ENCODE measurements around the gene IQCF6.

IQCF6 gene

DNA sequence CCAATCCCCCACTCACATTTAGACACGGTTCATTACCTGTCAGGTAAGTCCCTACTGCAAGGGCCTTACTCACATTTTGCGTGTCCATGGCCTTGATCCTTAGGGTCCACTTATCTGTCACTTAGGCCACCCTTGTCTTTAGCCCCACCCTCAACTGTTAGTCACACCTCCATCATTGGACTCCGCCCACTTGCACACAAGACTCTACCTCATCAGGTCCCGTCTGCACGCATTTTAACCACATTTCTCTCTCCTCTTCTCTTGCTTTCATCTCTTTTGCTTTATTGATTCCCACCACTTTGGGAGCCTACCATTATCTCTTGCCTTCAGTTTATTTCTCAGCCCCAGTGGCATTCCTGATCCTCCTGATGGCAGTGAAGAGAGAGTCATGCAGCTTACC, at the start of gene IQCF6:
IQCF6 (minus strand) TSS at position 101 of the 400 bp plus-strand sequence; CDS start at position 88, 13 bp downstream.
- Mint-ChIP-seq H3K9me3 (no peaks in the 10 kb centered on the region), H3K27ac (no peak within 1 kb of the TSS)

GRCh38 chr3:51828297-51828696, 49.3 kb upstream of the IQCF6 start:
- ATAC-seq (no peak), DNase-seq (ENCODE audit: low spot score in 2 of 2) (peak in 1 of 2 donors; percentile 3)
- Mint-ChIP-seq H3K9me3 (peaks cover 9% of the 10 kb centered on the region), H3K4me3 (no peak overlapping the region), H3K27ac (no peak overlapping the region), H3K36me3 (no peaks in the 10 kb centered on the region), H3K4me1 (peaks cover 3% of the 10 kb centered on the region)

More for the DNA sequence above, at the start of gene IQCF6:
- Mint-ChIP-seq H3K4me3 (no peak within 1 kb of the TSS), H3K4me1 (no peaks in the 10 kb centered on the region), H3K36me3 (no peaks in the 10 kb centered on the region)
- no peak for ATAC-seq
- DNase-seq (ENCODE audit: low spot score in 2 of 2), result no peak

DNA sequence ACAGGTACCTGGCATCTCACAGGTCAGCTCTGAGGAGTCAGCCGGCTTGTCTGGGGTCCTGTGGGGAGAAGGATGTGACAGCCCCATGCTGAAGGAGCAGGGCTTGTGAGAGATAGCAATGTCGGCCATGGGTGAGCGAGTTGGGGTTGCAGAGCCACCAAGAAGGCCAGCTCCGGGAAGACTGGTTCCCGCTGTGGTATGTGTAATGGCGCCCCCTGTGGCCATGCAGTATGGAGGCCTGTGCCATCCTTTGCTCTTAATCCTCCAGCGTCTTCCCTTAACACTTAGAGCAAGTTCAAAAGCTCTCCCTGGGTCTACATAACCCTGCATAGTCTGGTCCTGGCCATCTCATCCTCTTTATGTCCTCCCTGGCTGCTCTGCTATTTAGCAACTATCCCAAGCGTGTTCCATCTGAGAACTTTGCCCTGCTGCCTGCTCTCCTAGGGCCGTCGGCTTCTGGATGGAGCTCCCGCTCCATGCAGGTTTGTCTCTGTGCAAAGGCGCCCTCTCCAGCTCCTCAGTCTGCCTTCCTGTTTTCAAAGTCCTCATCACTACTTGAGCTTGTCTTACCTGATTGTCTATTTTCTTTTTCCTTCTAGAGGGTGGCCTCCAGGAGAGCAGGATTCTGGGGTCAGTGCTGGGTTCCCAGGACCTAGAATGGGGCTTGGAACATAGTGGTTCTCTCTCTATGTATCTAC, 40.8 kb upstream of the IQCF6 start:
- ATAC-seq (no peak), DNase-seq (ENCODE audit: low spot score in 2 of 2) (peak in 1 of 2 donors; percentile 48)
- Mint-ChIP-seq H3K9me3 (peaks cover 4% of the 10 kb centered on the region), H3K27ac (no peak overlapping the region), H3K4me1 (peaks cover 29% of the 10 kb centered on the region), H3K36me3 (no peaks in the 10 kb centered on the region), H3K4me3 (no peak overlapping the region)

DNA sequence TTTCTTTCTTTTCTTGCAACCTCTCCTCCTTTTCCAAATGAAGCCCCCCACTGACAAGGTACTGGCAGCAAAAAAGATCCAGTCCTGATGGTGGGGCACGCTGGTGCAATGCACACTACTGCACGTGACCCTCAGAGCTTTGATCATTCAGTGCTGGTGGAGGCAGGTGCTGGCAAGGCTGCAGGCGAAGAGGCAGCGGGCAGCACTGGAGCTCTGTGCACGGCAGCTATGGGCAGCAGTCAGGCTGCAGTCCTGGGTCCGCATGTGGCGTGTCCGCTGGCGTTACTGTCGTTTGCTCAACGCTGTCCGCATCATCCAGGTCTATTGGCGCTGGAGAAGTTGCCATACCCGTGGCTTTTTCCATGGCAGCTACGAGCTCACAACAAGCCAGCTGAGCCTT, 40.1 kb upstream of the IQCF6 start:
- H3K9me3 Mint-ChIP-seq, result peaks cover 4% of the 10 kb centered on the region
- no peak for DNase-seq (ENCODE audit: low spot score in 2 of 2)
- H3K4me1 Mint-ChIP-seq, result peaks cover 29% of the 10 kb centered on the region
- no peak for ATAC-seq
- H3K36me3 Mint-ChIP-seq, result no peaks in the 10 kb centered on the region
- H3K27ac Mint-ChIP-seq, result no peak overlapping the region
- no peak overlapping the region for H3K4me3 Mint-ChIP-seq

DNA sequence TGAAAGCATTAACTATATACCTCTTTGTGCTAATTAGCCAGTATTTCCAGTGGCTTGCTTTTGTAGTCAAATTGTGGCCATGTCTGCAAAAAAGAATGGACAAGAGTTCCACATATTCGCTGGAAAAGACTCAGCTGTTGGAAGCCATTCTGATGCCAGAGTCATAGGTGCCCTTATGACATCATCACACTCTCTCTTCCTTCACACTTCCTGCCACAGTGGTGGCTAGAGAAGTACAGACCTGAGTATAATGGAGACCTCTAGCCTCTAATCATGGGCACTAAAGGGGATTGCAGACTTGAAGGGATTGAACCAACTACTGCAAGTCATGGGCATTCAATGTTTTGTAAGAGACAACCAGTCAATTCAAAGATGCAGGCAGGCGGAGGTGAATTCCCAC, 38.3 kb upstream of the IQCF6 start:
- H3K27ac Mint-ChIP-seq, result no peak overlapping the region
- DNase-seq (ENCODE audit: low spot score in 2 of 2), result peak in 1 of 2 donors; percentile 40

DNA sequence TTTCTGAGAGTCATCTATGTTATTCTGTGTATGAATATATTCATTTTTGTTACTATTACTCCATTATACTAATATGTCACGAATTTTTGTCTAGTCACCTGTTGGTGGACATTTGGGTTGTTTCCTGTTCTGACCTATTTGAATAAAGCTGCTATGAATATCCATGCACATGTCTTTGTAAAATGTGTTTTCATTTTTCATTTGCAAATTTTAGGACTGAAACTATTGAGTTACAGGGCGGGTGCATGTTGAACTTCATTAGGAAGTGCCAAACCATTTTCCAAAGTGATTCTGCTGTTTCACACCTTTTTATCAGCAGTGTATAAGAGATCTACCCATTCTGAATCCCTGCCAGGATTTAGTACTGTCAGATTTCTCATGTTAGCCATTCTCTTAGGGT, 37.7 kb upstream of the IQCF6 start:
- Mint-ChIP-seq H3K4me3 (no peak overlapping the region), H3K4me1 (peaks cover 17% of the 10 kb centered on the region), H3K9me3 (peaks cover 1% of the 10 kb centered on the region), H3K36me3 (no peaks in the 10 kb centered on the region), H3K27ac (no peak overlapping the region)
- no peak for ATAC-seq
- no peak for DNase-seq (ENCODE audit: low spot score in 2 of 2)

More for the DNA sequence above, 38.3 kb upstream of the IQCF6 start:
- Mint-ChIP-seq H3K9me3 (peaks cover 4% of the 10 kb centered on the region), H3K4me1 (peaks cover 17% of the 10 kb centered on the region), H3K36me3 (no peaks in the 10 kb centered on the region), H3K4me3 (no peak overlapping the region)
- ATAC-seq, result peak; percentile 74

DNA sequence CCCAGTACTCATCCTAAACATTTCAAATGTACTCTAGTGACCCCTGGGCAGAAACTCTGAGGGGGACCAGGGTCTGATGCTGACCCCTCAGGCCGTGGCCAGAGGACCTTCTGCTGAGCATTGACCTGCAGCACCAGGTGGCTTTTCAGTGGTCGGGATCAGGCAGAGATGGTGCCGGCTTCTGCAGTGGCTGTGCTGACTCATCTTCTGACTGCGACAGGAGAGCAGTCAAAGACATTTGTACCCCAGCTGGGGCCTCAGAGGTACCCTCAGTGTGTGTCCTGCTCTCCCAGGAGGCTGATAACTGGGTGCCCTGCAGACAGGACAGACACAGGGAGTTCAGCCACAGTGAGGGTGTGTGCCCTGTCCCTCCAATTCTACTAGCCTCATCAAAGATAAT, 36.6 kb upstream of the IQCF6 start:
- DNase-seq (ENCODE audit: low spot score in 2 of 2), result no peak
- no peak overlapping the region for H3K27ac Mint-ChIP-seq
- no peaks in the 10 kb centered on the region for H3K9me3 Mint-ChIP-seq
- H3K4me3 Mint-ChIP-seq, result no peak overlapping the region
- ATAC-seq, result no peak
- no peaks in the 10 kb centered on the region for H3K36me3 Mint-ChIP-seq
- peaks cover 13% of the 10 kb centered on the region for H3K4me1 Mint-ChIP-seq

GRCh38 chr3:51814034-51814433, 35.0 kb upstream of the IQCF6 start:
- Mint-ChIP-seq H3K4me3 (no peak overlapping the region), H3K36me3 (no peaks in the 10 kb centered on the region), H3K27ac (no peak overlapping the region), H3K9me3 (no peaks in the 10 kb centered on the region), H3K4me1 (peaks cover 7% of the 10 kb centered on the region)
- no peak for ATAC-seq
- DNase-seq (ENCODE audit: low spot score in 2 of 2), result no peak

DNA sequence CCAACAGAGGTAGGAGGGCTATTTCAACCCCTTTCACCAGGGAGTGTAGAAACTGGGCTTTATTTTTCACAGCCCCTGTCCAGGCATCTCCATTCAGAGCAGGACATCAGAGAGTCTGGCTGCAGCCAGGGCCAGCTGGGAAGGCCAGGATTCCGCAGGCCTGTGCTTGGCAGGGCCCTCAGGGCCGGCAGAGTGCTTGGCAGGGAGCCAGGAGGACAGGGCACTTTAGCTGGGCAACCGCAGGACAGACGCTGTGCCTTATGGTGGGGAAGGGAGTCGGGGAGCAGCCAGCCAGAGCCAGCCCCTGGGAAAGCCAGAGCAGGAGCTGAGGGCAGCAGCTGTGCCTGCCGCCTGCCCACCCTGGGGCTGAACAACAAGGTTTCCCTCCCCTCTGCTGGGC, 34.5 kb upstream of the IQCF6 start:
- Mint-ChIP-seq H3K36me3 (no peaks in the 10 kb centered on the region), H3K4me1 (peaks cover 12% of the 10 kb centered on the region), H3K27ac (no peak overlapping the region), H3K9me3 (no peaks in the 10 kb centered on the region), H3K4me3 (no peak overlapping the region)
- DNase-seq (ENCODE audit: low spot score in 2 of 2), result peak in 1 of 2 donors; percentile 40
- no peak for ATAC-seq

DNA sequence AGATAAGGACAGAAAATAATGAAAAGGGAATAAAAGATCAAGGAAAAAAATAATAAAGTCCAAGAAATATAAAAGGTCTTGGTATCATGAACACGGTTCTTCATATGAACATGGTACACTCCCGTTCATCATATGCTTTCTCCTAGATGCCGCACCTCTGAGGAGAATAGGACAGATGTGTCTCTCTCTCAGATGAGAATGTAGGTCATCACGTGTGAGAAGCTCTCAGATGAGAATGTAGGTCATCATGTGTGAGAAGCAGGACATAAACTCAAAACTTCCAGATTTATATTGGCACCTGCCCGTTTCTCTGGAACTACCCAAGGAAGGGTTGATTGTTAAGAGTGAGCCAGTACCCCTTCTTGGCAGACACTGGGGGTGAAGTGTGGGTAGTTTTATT, 29.9 kb upstream of the IQCF6 start:
- Mint-ChIP-seq H3K4me1 (peaks cover 7% of the 10 kb centered on the region), H3K27ac (no peak overlapping the region), H3K9me3 (peaks cover 4% of the 10 kb centered on the region)

GRCh38 chr3:51802106-51802703, 23.2 kb upstream of the IQCF6 start:
- Mint-ChIP-seq H3K36me3 (no peaks in the 10 kb centered on the region), H3K27ac (peak overlapping the region; percentile 33), H3K4me3 (no peak overlapping the region), H3K4me1 (peaks cover 6% of the 10 kb centered on the region), H3K9me3 (no peaks in the 10 kb centered on the region)
- no peak for DNase-seq (ENCODE audit: low spot score in 2 of 2)
- ATAC-seq, result no peak

More for the DNA sequence above, 29.9 kb upstream of the IQCF6 start:
- DNase-seq (ENCODE audit: low spot score in 2 of 2), result peak in 1 of 2 donors; percentile 13
- Mint-ChIP-seq H3K36me3 (no peaks in the 10 kb centered on the region), H3K4me3 (no peak overlapping the region)
- ATAC-seq, result no peak

DNA sequence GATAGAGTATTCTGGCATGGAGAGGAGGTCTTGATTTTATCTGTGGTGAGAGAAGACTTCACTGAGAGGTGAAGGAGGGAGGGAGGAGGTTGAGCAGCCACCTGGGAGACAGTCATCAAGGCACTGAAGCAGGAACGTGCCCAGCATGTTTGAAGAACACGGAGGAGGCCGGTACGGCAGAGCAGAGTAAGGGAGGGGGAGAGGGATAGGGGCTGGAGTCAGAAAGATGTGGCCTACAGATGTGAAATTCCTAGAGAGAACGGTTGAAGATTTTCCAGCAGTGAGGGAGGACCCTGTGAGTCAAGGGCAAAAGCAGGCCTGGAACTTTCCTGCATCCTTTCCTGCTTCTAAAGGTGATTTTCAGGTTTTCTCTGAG, 21.7 kb upstream of the IQCF6 start:
- DNase-seq (ENCODE audit: low spot score in 2 of 2), result no peak
- ATAC-seq, result no peak
- no peaks in the 10 kb centered on the region for H3K36me3 Mint-ChIP-seq
- no peaks in the 10 kb centered on the region for H3K9me3 Mint-ChIP-seq
- no peak overlapping the region for H3K4me3 Mint-ChIP-seq
- H3K4me1 Mint-ChIP-seq, result peaks cover 16% of the 10 kb centered on the region
- H3K27ac Mint-ChIP-seq, result peak overlapping the region; percentile 30

DNA sequence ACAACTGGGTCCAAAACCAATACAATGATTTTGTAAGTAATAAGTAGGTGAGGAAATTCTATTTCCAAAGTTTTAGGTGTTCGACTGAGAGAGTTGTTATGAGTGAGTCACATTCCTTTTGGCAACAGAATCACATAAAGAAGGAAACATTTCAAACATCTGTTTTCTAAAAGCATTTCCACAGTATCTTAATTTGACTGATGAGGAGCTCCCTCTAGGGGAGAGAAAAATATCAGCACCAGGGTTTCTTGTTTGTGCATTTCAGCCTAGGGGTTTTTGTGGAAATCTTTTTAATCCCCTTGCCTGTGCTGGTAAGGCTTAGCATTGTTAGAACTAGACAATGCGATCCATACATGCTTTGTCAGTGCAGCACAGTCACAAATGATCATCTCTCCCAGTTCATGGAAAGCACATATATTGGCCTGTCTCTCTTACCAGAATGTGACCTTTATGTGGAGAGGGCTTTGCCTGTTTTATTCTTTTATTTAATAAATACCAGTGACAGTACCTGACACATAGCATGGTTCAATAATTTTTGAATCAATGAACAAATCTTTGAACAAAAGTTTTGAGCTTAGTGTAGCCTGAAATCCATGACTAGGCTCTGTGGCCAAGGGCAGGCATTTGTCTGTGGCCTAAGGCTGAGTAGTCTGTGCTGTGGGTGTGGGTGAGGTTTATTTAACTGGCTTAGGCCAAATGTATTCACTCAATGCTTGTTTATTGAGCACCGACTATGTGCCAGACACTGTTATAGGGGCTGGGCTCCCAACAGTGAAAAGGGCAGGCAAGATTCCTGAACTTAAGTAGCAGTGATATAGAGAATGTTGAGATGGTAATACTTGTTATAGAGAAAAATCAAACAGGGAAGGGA, 21.1 kb upstream of the IQCF6 start:
- peak; percentile 52 for ATAC-seq
- Mint-ChIP-seq H3K4me1 (peaks cover 16% of the 10 kb centered on the region), H3K4me3 (no peak overlapping the region), H3K36me3 (no peaks in the 10 kb centered on the region), H3K9me3 (no peaks in the 10 kb centered on the region), H3K27ac (peak overlapping the region; percentile 30)
- peak in 1 of 2 donors; percentile 28 for DNase-seq (ENCODE audit: low spot score in 2 of 2)

DNA sequence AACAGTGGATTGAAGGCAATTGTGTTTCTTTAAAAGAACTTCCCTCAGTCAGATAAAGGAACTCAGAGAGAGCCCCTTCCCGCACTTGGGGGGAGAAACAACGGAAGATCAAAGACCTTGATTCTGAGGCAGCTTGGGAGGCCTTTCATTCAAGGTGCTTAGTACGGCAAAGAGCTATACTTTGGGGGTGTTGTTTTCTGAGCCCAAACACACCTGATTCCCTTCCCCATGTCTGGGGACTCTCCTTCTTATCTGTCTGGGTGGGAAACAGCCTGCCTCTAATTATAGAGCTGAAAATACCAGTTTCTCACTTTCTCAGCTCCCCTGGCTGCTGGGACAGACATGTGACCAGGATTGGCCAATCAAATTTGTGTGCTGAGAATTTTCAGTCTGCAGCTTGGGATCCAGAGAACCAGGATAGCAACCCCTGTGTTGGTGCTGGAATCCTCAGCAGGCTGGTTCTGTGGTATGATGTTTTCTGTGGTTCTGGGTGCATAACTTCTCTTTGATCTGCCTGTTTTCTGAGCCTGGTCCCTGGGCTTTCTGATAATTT, 19.4 kb upstream of the IQCF6 start:
- no peak for DNase-seq (ENCODE audit: low spot score in 2 of 2)
- Mint-ChIP-seq H3K36me3 (no peaks in the 10 kb centered on the region), H3K27ac (no peak overlapping the region), H3K4me3 (no peak overlapping the region), H3K4me1 (peaks cover 16% of the 10 kb centered on the region), H3K9me3 (no peaks in the 10 kb centered on the region)
- no peak for ATAC-seq

DNA sequence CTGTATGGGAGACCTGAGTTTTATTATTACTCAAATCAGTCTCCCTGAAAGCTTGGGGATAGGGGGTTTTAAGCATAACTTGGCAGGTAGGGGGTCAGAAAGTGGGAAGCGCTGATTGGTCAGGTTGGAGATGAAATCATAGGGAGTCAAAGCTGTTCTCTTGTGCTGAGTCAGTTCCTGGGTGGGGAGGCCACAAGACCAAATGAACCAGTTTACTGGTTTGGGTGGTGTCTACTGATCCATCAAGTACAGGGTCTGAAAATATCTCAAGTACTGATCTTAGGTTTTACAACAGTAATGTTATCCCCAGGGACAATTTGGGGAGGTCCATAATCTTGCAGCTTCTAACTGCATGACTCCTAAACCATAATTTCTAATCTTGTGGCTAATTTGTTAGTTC, 17.8 kb upstream of the IQCF6 start:
- ATAC-seq (peak; percentile 90), DNase-seq (ENCODE audit: low spot score in 2 of 2) (peak in 1 of 2 donors; percentile 76)
- Mint-ChIP-seq H3K36me3 (peaks cover 2% of the 10 kb centered on the region), H3K27ac (no peak overlapping the region), H3K4me1 (peaks cover 16% of the 10 kb centered on the region), H3K4me3 (no peak overlapping the region), H3K9me3 (no peaks in the 10 kb centered on the region)
